GM19397 (cell line): ENCODE results near the gene NIM1K.
"Not testable (repeated sequence)": the region's sequence is repeated elsewhere in the genome, so short reads cannot be mapped to it uniquely, and the experiment has no call there.

ENCODE experiments used
- ATAC-seq: cut with Tn5 transposase; IDR thresholded peaks from one replicate; pipeline ENCODE4 v1.9.1; 2021; ENCODE audit warnings: mild to moderate bottlenecking, moderate library complexity; ENCODE audit not compliant: unreplicated experiment

NIM1K gene

GRCh38 chr5:43312076-43312661 lies 120.1 kb downstream of the NIM1K start:
- no peak for ATAC-seq

GRCh38 chr5:43312699-43313034 lies 120.6 kb downstream of the NIM1K start:
- ATAC-seq = peak; percentile 1

DNA sequence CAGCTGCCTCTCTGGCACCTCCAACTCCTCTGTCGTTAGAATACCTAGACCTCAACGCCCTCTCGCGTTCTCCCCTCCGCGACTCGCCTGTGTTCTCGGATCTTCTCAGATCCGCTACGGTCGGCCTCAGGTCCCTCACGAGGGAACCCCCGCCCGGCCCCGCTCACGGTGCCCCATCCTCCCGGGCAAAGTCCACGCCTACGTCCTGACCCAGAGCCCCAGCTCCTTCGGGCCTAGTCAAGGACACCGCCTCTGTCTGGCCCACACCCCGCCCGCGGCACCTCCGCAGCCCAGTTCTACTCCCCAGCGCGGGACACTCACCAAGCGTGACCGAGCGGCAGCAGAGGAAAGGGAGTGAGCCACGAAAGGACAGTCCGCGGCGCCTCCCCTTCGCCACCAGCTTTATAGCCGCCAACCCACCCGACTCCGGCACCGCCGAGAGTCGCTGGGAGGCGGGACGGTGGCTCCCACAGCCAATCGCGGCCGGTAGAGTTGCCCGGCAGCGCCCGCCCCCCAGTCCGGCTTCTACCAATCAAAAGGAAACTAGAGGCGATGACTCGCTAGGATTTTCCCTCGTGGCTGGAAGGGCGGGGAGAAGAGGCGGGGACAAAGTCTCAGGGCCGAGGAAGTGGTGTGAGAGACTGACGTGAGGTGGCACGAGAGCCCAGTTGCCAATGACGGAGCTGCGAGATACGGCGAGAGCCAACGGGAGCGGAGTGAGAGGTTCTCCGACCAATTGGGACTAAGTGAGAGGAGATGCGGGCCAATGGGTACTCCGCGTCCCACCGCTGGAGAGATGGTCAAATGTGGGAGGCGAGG lies 121.2 kb downstream of the NIM1K start, which contains the start of gene HMGCS1:
Gene HMGCS1 (minus strand): TSS at position 378 of the 819 bp plus-strand sequence. CDS start 14,447 bp downstream, outside the sequence.
- ATAC-seq = peak; percentile 93

GRCh38 chr5:43313854-43314457 lies 121.9 kb downstream of the NIM1K start:
- no peak for ATAC-seq

DNA sequence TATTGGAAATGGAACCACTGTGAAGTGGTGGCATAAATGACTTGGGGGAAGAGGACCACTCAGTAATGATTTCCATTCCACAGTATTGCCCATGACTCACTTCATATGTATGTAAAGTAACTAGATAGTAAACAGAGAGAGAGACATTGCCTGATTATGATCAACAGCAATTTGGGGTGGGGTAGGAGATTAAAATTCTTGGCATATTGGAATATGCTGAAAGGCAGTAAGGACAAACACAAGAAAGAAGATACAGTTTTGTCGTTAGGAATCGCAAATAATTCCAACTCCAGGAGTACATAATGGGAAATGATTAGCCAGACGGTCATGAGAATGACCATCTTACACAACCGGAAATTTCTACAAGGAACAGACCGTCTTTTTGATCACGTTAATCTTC lies 122.7 kb downstream of the NIM1K start:
- ATAC-seq = no peak

GRCh38 chr5:43315263-43315662 lies 123.2 kb downstream of the NIM1K start:
- ATAC-seq = no peak

DNA sequence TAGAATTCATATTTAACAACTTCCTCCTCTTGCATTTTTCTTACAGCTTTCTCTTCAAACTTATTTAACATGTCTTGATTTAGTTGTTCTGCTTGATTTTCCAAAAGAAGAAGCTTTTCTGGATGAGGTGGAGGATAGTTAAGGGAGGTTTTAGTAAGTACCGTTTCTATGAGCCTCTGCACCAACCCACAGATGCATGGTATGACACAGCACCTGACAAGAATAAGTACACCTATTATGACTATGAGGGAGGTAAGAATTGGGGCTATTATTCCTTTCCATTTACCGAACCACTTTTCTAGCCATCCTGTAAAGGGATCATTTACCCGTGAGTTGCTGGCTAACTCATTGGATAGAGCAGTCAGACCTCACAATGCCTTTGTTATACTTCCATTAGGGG lies 123.7 kb downstream of the NIM1K start:
- ATAC-seq = no peak

- no peak for ATAC-seq
Observed at GRCh38 chr5:43316421-43316820, 124.4 kb downstream of the NIM1K start.

DNA sequence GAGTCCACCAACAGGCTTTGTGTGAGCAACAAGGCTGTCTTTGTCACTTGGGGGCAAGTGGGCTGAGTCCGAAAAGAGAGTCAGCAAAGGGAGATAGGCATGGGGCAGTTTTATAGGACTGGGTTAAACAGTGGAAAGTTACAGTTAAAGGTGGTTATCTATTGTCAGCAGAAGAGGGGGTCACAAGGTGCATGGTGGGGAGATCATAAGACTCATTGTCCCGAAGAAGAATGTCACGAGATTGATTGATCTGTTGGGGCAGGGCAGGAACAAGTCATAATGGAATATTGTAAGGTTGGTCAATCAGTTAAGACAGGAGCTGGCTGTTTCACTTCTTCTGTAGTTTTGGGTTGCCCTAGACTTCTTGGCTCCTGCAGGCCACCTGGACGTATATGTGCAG lies 128.8 kb downstream of the NIM1K start:
- ATAC-seq = no peak

DNA sequence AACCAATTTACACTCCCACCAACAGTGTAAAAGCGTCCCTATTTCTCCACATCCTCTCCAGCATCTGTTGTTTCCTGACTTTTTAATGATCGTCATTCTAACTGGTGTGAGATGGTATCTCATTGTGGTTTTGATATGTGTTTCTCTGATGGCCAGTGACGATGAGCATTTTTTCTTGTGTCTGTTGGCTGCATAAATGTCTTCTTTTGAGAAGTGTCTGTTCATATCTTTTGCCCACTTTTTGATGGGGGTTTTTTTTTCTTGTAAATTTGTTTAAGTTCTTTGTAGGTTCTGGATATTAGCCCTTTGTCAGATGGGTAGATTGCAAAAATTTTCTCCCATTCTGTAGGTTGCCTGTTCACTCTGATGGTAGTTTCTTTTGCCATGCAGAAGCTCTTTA lies 131.5 kb downstream of the NIM1K start:
- ATAC-seq = not testable (repeated sequence)

DNA sequence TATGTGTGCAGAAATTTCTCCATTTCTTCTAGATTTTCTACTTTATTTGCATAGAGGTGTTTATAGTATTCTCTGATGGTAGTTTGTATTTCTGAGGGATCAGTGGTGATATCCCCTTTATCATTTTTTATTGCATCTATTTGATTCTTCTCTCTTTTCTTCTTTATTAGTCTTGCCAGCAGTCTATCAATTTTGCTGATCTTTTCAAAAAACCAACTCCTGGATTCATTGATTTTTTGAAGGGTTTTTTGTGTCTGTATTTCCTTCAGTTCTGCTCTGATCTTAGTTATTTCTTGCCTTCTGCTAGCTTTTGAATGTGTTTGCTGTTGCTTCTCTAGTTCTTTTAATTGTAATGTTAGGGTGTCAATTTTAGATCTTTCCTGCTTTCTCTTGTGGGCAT lies 133.6 kb downstream of the NIM1K start:
- ATAC-seq = not testable (repeated sequence)
